HG03045 (cell line): ENCODE measurements around the gene OR6J1.
"Not testable (repeated sequence)": the region's sequence is repeated elsewhere in the genome, so short reads cannot be mapped to it uniquely, and the experiment has no call there.

Source experiments
- ATAC-seq: cut with Tn5 transposase; IDR thresholded peaks from one replicate; pipeline ENCODE4 v1.9.1; 2021; ENCODE audit warnings: mild to moderate bottlenecking, moderate library complexity; ENCODE audit not compliant: unreplicated experiment

Gene OR6J1

GRCh38 chr14:22610931-22611330, 33.2 kb downstream of the OR6J1 start:
- ATAC-seq, result no peak

GRCh38 chr14:22607291-22607690, 36.9 kb downstream of the OR6J1 start:
- ATAC-seq, result no peak

DNA sequence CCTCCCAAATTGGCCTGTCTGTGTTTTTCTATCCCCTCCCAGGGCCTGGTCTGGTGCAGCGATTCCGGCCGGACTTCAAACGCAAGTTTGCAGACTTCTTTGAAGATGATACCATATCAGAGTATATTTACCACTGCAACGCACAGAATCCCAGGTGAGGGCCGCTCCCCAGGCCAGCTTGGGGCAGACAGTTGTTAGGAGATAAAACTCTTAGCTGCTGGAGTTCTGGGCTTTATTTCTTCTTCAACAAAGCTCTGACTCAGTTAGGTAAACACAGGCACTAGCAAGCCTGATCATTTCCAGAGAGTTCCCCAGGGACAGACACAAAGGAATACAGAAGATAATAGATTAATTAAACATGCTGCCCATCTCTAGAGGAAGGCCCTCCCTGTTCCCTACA, 37.8 kb downstream of the OR6J1 start:
- no peak for ATAC-seq

DNA sequence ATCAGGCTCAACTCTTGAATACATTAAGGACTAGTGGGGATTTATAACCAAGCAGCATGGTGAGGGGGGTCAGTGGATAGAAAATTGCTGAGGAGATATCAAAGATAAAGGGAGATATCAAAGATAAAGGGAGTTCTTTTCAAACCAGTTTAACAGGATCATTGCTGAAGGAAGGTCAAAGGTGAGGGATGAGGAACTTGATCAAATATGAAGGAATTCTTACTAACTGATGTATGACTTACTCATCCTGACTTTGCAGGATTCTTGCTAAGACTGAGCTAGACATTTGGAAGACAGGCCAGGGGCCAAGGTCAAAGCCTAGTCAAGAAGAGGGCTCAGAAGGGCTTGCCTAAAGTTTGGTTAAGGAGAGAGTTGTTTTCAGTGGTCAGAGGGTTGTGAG, 41.3 kb downstream of the OR6J1 start:
- no peak for ATAC-seq

GRCh38 chr14:22601996-22602395, 42.2 kb downstream of the OR6J1 start:
- ATAC-seq, result no peak

- ATAC-seq, result no peak
Observed at GRCh38 chr14:22601456-22601855, 42.7 kb downstream of the OR6J1 start.

DNA sequence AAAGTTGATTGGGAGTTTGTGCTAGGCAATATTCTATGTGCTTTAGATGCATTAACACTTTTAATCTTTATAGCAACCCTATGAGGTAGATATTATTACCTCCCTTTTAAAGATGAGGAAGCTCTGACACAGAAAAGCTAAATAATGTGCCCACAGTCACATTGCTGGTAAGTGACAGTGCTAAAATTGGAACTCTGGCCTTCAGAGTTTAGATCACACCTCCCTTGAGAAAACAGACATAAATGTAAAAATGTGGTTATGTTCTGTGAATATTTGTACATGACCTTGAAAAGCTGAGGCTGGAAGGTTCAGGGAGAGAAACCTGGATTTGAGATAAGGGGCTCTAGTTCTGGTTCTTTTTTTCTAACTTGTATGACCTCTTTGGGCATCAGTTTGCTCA, 44.1 kb downstream of the OR6J1 start:
- no peak for ATAC-seq

GRCh38 chr14:22599349-22599748, 44.8 kb downstream of the OR6J1 start:
- no peak for ATAC-seq

GRCh38 chr14:22598896-22599244, 45.3 kb downstream of the OR6J1 start:
- ATAC-seq, result peak; percentile 45

DNA sequence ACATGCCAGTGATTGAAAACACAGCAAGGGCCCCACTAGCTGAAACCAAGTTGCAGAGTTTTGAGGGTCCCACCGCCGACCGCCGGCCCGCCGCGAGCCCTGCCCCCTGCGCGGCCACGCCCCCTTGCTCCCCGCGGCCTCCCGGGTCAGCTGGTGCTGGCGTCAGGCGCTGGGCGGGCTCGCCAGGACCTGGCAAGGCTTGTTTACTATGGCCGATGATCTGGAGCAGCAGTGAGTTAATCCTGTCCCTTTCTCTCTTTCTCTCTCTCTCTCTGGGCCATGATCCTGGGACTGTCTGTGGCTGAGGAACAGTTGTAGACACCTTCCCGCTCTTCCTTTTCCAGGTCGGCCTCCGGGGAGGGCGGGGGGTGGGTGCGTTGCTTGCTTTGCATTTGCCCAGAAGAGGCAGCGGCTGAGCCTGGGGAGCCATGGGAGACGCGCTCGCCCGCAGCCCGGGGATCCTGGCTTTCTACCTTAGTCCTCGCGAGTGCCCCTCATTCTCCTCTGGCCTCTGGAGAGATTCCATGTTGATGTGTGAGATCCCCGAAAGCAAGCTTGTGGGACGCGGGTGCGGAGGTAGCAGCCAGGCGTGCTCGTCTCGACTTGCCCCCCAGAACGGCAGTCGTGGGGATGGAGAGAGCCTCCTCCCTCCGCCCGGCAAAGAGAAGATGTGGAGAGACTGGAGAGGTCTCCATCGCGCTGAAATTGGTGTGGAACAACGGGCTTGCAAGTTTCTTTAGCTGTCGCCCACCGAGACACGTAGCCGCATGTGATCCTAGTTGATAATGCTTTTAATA, 45.9 kb downstream of the OR6J1 start, which contains the start of gene ABHD4:
Gene ABHD4 (plus strand): TSS at position 202 of the 797 bp plus-strand sequence. CDS start 7 bp downstream, at position 209.
- peak; percentile 86 for ATAC-seq

DNA sequence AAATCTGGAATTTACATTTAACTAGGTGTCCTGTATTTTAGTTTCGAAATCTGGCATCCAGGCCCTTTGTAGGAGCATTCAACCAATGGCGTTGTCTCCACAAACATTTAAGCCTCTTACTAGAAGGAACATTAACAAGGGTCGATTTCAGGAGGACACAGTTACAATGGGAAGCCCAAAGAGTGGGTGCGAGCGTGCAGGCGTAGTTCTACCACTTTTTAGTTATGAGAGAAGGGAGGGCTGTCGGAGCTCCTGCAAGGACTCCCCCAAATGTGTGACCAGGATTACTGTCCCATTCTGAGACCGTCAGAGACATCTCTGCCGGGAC, 46.4 kb downstream of the OR6J1 start:
- peak; percentile 27 for ATAC-seq

DNA sequence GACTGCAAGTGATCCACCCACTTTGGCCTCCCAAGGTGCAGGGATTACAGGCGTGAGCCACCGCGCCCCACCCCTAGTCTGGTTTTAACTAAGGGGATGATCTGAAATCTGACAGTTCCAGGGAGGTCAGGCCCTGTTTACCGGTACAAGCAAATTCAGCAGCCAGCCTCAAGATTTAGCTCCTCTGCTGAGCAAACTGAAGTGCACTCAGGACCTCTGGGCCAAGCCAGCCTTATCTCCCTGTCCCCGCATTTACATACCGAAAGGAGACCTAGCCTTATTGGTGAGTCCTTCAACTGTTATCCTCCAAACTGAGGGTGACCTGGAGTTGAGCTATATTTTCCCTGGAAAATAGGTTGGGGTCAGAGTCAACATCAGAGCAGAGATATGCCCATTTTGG, 46.9 kb downstream of the OR6J1 start:
- no peak for ATAC-seq

- no peak for ATAC-seq
Observed at GRCh38 chr14:22596354-22596879, 47.7 kb downstream of the OR6J1 start.

DNA sequence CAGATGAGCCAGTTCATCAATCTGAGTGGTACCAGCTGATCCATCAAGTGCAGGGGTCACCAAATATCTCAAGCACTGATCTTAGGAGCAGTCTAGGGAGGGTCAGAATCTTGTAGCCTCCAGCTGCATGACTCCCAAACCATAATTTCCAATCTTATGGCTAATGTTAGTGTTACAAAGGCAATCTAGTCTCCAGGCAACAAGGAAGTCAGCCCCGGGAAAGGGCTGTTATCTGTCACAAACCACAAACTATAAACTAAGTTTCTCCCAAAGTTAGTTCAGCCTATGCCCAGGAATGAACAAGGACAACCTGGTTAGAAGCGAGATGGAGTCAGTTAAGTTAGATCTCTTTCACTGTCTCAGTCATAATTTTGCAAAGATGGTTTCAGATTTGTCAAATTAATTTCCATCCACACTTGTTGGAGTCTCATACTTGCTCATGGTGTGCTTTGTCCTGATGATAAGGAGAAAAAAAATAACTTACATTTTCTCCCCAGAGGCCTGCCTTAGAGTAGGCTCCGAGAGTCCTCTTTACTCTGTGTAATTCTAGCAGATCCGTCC, 49.9 kb downstream of the OR6J1 start:
- ATAC-seq, result no peak

DNA sequence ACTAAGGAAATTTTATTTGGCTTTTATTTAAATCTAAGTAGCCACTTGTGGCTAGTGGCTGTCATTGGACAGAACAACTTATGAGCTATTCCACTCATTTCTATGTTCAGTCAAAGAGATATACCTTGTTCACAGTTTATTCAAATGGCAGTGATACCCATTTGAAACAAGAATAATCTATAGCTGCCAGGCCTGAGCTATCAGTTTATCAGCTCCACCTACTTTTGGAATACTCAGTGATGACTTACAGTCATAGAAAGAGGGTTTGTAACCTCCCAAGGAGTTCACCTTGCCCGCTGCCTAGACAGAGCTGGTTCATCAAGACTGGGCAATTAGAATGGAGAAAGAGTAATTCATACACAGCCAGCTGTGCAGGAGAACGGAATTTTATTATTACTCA, 50.6 kb downstream of the OR6J1 start:
- no peak for ATAC-seq

GRCh38 chr14:22593189-22593588, 51.0 kb downstream of the OR6J1 start:
- no peak for ATAC-seq

- ATAC-seq, result peak; percentile 89
Observed at GRCh38 chr14:22589096-22589839, 54.9 kb downstream of the OR6J1 start, which contains the start of gene DAD1. TSS of gene DAD1 (minus strand) at chr14:22589224. CDS start at chr14:22589157, 67 bp downstream.

GRCh38 chr14:22588526-22589095, 55.5 kb downstream of the OR6J1 start:
- no peak for ATAC-seq

- not testable (repeated sequence) for ATAC-seq
Observed at GRCh38 chr14:22587677-22588422, 56.3 kb downstream of the OR6J1 start.

GRCh38 chr14:22587247-22587646, 56.9 kb downstream of the OR6J1 start:
- ATAC-seq, result no peak

DNA sequence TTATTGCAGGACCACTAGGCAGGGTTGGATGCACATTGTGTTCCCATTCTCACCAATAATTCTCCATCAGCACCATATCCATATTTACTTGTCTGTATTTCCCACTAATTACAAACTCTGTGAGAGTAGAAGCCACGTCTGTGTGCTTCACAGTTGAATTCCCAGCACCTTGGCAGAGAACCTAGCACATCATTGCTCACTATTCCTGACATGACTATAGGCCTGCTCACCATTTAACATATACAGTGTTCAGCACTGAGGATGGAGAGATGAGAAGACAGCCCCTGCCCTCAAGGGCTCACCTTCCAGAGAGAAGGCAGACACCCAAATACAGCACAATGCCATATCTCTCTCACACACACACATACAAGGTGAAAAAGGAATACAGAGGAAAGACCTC, 60.2 kb downstream of the OR6J1 start:
- no peak for ATAC-seq
